Stimulated activated CD4-positive, alpha-beta T cell treated with anti-CD3 and anti-CD28 coated beads, TNF-alpha, amount 100 ng/mL, for 4 hours (primary cell): Measurements from ENCODE around the gene REV3L.
"Not testable (repeated sequence)": the region's sequence is repeated elsewhere in the genome, so short reads cannot be mapped to it uniquely, and the experiment has no call there.

Experiments
- DNase-seq, 3 experiments: peaks; one replicate each; pipeline ENCODE4 v3.0.0-alpha.2; 2020; ENCODE audit warnings: low read depth in 3 of 3

The REV3L gene

GRCh38 chr6:111300938-111301800 lies 181.8 kb downstream of the REV3L start:
- DNase-seq = not testable (repeated sequence)

DNA sequence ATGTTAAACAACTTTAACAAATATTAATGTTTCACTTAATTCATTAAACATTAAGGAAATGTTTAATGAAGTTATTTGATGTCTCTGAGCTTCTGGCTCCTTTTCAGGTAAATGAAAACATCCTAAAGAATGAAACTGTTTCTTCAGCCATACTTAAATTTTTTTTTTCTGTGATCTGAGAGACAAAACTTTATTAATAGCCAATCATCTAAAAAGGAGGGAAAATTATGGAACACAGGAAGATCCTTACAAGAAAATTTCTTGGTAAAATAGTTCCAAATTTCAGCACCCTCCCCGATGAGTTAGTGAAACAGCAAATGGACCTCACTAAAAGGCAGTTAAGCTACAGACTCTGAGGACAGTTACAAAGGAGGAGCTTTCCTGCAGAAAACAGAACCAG lies 185.2 kb downstream of the REV3L start:
- no peak for DNase-seq

DNA sequence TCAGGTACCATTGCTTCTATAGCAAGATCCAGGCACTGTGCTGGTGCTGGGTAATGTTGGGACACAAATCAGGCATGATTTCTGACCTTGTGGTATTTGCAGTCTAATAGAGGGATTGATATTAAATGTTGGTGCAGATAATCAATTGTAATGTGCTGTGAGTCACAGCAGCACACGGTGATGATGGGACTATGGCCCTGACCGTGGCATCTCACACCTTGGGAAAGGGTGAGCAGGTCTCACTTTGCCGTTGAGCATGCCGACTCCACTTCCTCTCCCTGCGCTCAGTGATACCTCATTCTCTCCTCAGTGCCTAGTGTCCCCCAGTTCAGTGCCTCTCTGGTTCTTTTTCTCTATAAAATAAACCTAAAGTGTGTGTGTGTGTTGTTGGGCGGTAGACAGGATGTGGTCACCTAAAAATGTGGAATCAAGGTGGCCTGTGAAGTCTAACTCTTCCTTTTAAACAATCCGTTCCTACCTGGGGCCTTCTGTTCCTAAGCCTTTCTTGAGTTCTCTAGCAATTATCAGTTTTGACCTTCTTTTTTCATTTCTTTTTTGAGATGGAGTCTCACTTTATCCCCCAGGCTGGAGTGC lies 188.5 kb downstream of the REV3L start:
- DNase-seq = no peak

GRCh38 chr6:111291336-111292259 lies 191.4 kb downstream of the REV3L start:
- no peak for DNase-seq

- DNase-seq = not testable (repeated sequence)
Observed at GRCh38 chr6:111290689-111291335, 192.2 kb downstream of the REV3L start.

DNA sequence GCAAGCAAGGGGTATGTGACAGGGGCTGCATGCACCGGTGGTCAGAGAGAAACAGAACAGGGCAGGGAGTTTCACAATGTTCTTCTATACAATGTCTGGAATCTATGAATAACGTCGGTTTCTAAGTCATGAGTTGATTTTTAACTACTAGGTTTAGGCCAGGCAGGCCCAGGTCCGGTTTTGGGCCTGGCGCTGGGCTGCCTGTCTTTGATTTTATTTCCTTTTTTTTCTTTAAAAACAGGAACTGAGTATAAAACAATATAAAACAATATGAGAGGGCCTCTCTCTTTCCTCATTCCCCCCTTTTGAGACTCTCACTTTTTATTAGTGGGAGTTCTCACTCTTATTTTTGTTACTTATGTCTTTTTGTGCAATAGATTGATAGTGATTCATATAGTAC lies 198.7 kb downstream of the REV3L start:
- DNase-seq = not testable (repeated sequence)

- DNase-seq = no peak
Observed at GRCh38 chr6:111283707-111284106, 199.3 kb downstream of the REV3L start.

DNA sequence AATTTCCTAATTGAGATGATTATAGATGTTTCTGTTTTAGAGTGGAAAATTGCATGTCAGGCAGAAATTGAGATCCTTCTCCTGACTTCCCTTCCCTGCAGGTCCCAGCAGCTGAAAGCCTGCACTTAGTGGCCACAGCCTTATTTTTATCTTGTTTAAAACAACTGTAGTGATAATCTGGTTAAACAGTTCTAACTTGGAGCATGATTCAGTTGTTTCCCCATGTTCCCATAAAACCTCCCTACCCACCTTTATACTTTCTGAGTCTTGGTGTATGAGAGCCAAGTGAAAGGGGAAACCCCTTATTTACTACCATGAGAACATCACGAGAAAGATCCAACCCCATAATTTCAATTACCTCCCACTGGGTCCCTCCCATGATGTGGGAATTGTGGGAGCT lies 200.5 kb downstream of the REV3L start:
- DNase-seq = no peak

- no peak for DNase-seq
Observed at GRCh38 chr6:111280445-111280955, 202.5 kb downstream of the REV3L start.

DNA sequence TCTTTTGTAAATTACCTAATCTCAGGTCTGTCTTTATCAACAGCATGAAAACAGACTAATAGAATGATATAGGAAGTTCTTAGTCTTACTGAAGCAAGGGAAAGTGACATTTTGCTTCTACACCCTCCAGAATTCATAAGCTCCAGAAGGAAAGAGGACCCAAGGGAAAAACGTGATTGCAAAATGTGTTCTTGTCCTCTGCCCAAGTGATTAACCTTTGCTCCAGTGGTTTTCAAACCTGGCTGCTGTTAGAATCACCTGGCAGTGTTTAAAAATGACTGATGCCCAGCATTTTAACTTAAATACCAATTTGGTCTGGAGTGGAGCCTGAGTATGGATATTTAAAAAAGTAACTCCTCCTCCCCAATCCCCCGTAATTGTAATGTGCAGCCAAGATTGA lies 204.3 kb downstream of the REV3L start:
- DNase-seq = no peak

DNA sequence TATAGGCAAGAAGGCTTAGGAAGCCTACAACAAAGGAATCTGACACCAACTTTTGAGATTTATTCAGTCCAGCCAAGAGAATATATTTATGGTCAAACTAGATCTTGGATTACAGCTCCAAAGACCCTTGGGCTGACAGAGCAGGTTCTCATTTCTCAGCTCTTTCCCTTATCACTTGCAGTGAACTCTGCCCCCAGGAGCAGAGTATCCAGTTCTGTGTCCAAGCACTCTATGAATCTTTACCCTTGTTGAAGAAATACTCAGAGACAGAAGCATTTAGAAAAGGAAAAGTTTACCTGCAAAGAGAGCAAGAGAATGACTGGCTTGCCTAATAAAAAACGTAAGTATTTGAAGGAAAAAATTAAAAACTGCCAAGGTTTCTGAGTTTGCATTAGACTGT lies 205.2 kb downstream of the REV3L start:
- no peak for DNase-seq

- no peak for DNase-seq
Observed at GRCh38 chr6:111276736-111277135, 206.3 kb downstream of the REV3L start.

GRCh38 chr6:111276335-111276734 lies 206.7 kb downstream of the REV3L start:
- no peak for DNase-seq

DNA sequence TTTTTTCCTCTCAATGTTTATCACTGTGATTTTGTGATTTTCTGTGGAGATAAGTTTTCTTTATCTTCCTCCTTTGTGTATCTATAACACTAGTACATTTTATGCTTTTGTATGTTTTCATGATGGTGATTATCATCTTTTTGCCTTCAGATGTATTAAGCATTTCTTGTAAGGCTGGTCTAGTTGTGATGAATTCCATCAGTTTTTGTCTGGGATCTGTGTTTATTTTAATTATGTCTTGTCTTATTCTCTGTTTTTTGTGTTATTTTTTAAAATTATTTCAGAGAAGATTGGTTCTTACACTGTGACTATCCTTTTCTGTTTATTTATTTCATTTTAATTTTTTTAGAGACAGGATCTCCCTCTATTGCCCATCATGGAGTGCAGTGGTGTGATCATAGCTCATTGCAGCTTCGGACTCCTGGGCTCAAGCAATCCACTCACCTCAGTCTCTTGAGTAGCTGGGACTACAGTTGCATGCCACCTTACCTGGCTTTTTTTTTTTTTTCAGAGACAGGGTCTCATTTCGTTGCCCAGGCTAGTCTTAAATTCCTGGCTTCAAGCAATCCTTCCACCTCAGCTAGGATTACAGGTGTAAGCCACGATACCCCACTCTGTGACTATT lies 208.3 kb downstream of the REV3L start:
- DNase-seq = no peak

- DNase-seq = no peak
Observed at GRCh38 chr6:111270121-111270520, 212.9 kb downstream of the REV3L start.

DNA sequence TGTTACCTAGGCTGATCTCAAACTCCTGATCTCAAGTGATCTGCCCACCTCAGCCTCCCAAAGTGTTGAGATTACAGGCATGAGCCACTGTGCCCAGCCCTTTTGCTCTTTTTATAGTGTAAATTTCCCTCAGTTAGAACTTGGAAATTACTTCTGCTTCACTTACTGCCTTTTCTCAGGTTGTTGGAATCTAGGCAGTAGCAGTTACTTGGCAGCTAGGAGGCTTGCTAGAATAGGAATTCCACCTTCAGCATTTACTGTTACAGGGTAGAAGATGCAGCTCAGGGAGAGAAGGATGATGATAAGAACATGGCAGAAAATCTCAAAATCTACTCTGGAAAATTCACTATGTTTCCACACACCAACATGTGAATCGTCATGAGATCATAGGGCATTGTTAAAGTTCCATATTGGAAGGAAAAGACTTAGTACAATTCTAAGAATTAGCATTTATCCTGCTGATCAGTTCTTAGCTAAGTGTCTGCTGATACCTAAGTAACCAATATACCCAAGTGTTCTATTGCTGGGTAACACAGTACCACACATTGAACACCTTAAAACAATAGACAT lies 213.5 kb downstream of the REV3L start:
- no peak for DNase-seq

GRCh38 chr6:111267764-111268333 lies 215.2 kb downstream of the REV3L start:
- no peak for DNase-seq

GRCh38 chr6:111266276-111266675 lies 216.7 kb downstream of the REV3L start:
- DNase-seq = no peak

- DNase-seq = no peak
Observed at GRCh38 chr6:111265842-111266241, 217.2 kb downstream of the REV3L start.

- no peak for DNase-seq
Observed at GRCh38 chr6:111263837-111264236, 219.2 kb downstream of the REV3L start.
